Measurements from ENCODE around the gene TTF2.

DNA sequence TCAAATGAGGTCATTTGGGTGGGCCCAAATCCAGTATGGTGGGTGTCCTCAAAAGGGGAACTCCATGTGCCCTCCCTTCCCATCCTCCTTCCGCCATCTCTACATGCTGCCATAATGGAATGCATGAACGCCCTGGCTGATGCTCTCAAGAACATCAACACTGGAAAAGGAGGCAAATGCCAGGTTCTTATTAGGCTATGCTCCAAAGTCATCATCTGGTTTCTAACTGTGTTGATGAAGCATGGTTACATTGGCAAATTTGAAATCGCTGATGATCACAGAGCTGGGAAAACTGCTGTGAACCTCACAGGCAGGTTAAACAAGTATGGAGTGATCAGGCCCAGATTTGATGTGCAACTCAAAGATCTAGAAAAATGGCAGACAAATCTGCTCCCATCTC lies 78.0 kb downstream of the TTF2 start:
- TF ChIP-seq EZH2 (IDR thresholded peaks at IDR 0.05; ENCODE audit: insufficient read depth, poor library complexity, severe bottlenecking), result no peak
- no peak for TF ChIP-seq EZH2phosphoT487 (IDR thresholded peaks at IDR 0.05; ENCODE audit: insufficient read depth, low read depth)

All from GM23248 (cell line).